ENCODE measurements around the gene KCNE4.
"Not testable (repeated sequence)": the region's sequence is repeated elsewhere in the genome, so short reads cannot be mapped to it uniquely, and the experiment has no call there.

Gene KCNE4

GRCh38 chr2:223058952-223059716 lies 7.1 kb downstream of the KCNE4 start:
- DNase-seq (ENCODE audit: low read depth) = no peak

GRCh38 chr2:223060201-223060825 lies 8.3 kb downstream of the KCNE4 start:
- no peak for DNase-seq (ENCODE audit: low read depth)

GRCh38 chr2:223062396-223062795 lies 10.4 kb downstream of the KCNE4 start:
- DNase-seq (ENCODE audit: low read depth) = no peak

- no peak for DNase-seq (ENCODE audit: low read depth)
These were observed 13.1 kb downstream of the KCNE4 start for GRCh38 chr2:223065107-223065506.

GRCh38 chr2:223066721-223067120 lies 14.7 kb downstream of the KCNE4 start:
- no peak for DNase-seq (ENCODE audit: low read depth)

- DNase-seq (ENCODE audit: low read depth) = no peak
These were observed 16.1 kb downstream of the KCNE4 start for GRCh38 chr2:223068071-223068470.

- DNase-seq (ENCODE audit: low read depth) = no peak
These were observed 17.5 kb downstream of the KCNE4 start for GRCh38 chr2:223069465-223069864.

- DNase-seq (ENCODE audit: low read depth) = no peak
These were observed 18.0 kb downstream of the KCNE4 start for GRCh38 chr2:223069988-223070387.

- DNase-seq (ENCODE audit: low read depth) = no peak
These were observed 19.1 kb downstream of the KCNE4 start for GRCh38 chr2:223071139-223071538.

- no peak for DNase-seq (ENCODE audit: low read depth)
These were observed 20.8 kb downstream of the KCNE4 start for GRCh38 chr2:223072826-223073225.

GRCh38 chr2:223075301-223076270 lies 23.6 kb downstream of the KCNE4 start:
- no peak for DNase-seq (ENCODE audit: low read depth)

GRCh38 chr2:223076573-223076972 lies 24.6 kb downstream of the KCNE4 start:
- no peak for DNase-seq (ENCODE audit: low read depth)

GRCh38 chr2:223078482-223078881 lies 26.5 kb downstream of the KCNE4 start:
- DNase-seq (ENCODE audit: low read depth) = no peak

- no peak for DNase-seq (ENCODE audit: low read depth)
These were observed 27.4 kb downstream of the KCNE4 start for GRCh38 chr2:223079378-223079777.

- DNase-seq (ENCODE audit: low read depth) = no peak
These were observed 27.9 kb downstream of the KCNE4 start for GRCh38 chr2:223079925-223080324.

- not testable (repeated sequence) for DNase-seq (ENCODE audit: low read depth)
These were observed 28.9 kb downstream of the KCNE4 start for GRCh38 chr2:223080790-223081360.

- DNase-seq (ENCODE audit: low read depth) = no peak
These were observed 29.8 kb downstream of the KCNE4 start for GRCh38 chr2:223081789-223082188.

GRCh38 chr2:223082706-223083105 lies 30.7 kb downstream of the KCNE4 start:
- no peak for DNase-seq (ENCODE audit: low read depth)

GRCh38 chr2:223083402-223084070 lies 31.5 kb downstream of the KCNE4 start:
- DNase-seq (ENCODE audit: low read depth) = no peak

- DNase-seq (ENCODE audit: low read depth) = no peak
These were observed 32.9 kb downstream of the KCNE4 start for GRCh38 chr2:223084873-223085272.

- DNase-seq (ENCODE audit: low read depth) = no peak
These were observed 34.5 kb downstream of the KCNE4 start for GRCh38 chr2:223086370-223086981.
